H1 (cell line): Measurements from ENCODE around the gene ABHD15. TPM values are rescaled to one million over a fixed set of nuclear protein-coding genes. Genes with fewer than 3 reads are reported as not detected.

Experiments
- CTCF ChIA-PET: fragments of 300-600 bp; sonication (Branson Sonifier 250); formaldehyde crosslinking; loops from one replicate; lab custom pipeline; 2021; ENCODE audit not compliant: partially characterized antibody; lab: Charles Lee
- POLR2A ChIA-PET: fragments of 300-600 bp; sonication (Branson Sonifier 250); formaldehyde crosslinking; loops from one replicate; lab custom pipeline; 2021; ENCODE audit warnings: inconsistent platforms; ENCODE audit not compliant: partially characterized antibody; lab: Charles Lee
- DNase-seq, 2 experiments: peaks; one replicate each; pipeline versions ENCODE4 v3.0.0 to v3.0.0-alpha.2; 2010 to 2022; ENCODE audit warnings: low spot score in 2 of 2, low read depth in 1 of 2, mixed read lengths in 1 of 2
- FAIRE-seq: peaks from 2 replicates; lab custom pipeline; 2011; peaks lifted over from hg19 to GRCh38; lab: Jason Lieb, UNC
- H2AFZ ChIP-seq: 2 replicates; pipeline ENCODE4 v1.8.1; 2012; ENCODE audit warnings: low read length, inconsistent platforms
- H2AK5ac ChIP-seq: 2 replicates; pipeline ENCODE4 v1.6.1; 2013; ENCODE audit warnings: low read depth, low read length
- H2BK120ac ChIP-seq: replicated peaks from 2 replicates; pipeline ENCODE3; 2013; ENCODE audit warnings: low read depth, low read length, inconsistent platforms
- H2BK12ac ChIP-seq: 2 replicates; pipeline ENCODE4 v1.6.1; 2013; ENCODE audit warnings: low read depth, low read length
- H2BK15ac ChIP-seq: 2 replicates; pipeline ENCODE4 v1.6.1; 2013; ENCODE audit warnings: low read length
- H2BK20ac ChIP-seq: 2 replicates; pipeline ENCODE4 v1.6.1; 2013; ENCODE audit warnings: low read length
- H2BK5ac ChIP-seq: 2 replicates; pipeline ENCODE4 v1.6.1; 2013; ENCODE audit warnings: low read depth, low read length
- H3K14ac ChIP-seq: 2 replicates; pipeline ENCODE4 v1.6.1; 2013; ENCODE audit warnings: inconsistent platforms; ENCODE audit not compliant: insufficient read length
- H3K18ac ChIP-seq: 2 replicates; pipeline ENCODE4 v1.6.1; 2013; ENCODE audit warnings: low read length; ENCODE audit errors: extremely low read depth
- H3K23ac ChIP-seq: 2 replicates; pipeline ENCODE4 v1.6.1; 2013; ENCODE audit warnings: inconsistent platforms; ENCODE audit not compliant: insufficient read length
- H3K23me2 ChIP-seq: 2 replicates; pipeline ENCODE4 v1.6.1; 2013; ENCODE audit warnings: low read depth, low read length
- H3K27ac ChIP-seq: 2 replicates; pipeline ENCODE4 v1.6.1; 2011; ENCODE audit warnings: low read depth, low read length, inconsistent platforms
- H3K27me3 ChIP-seq, 4 experiments: replicated peaks in 1 of 4; 1 replicate in 1 of 4; 2 replicates in 3 of 4; pipeline versions ENCODE4 v1.6.1 to v1.8.1; 2011 to 2013; ENCODE audit warnings: low read length in 3 of 4, mild to moderate bottlenecking in 3 of 4, inconsistent platforms in 2 of 4, mixed read lengths in 2 of 4, moderate library complexity in 1 of 4; ENCODE audit not compliant: control insufficient read depth in 3 of 4, insufficient read depth in 3 of 4; ENCODE audit errors: extremely low read depth in 1 of 4
- H3K36me3 ChIP-seq, 4 experiments: 2 replicates each; pipeline versions ENCODE4 v1.6.1 to v1.8.1; 2011 to 2013; ENCODE audit warnings: mild to moderate bottlenecking in 4 of 4, low read length in 3 of 4, moderate library complexity in 2 of 4, control low read depth in 1 of 4, inconsistent platforms in 1 of 4; ENCODE audit not compliant: insufficient read depth in 4 of 4, control insufficient read depth in 2 of 4
- H3K4ac ChIP-seq: replicated peaks from 2 replicates; pipeline ENCODE3; 2013; ENCODE audit warnings: low read length, low read depth, mixed read lengths, inconsistent platforms; ENCODE audit not compliant: insufficient read length
- H3K4me1 ChIP-seq, 4 experiments: replicated peaks in 1 of 4; 1 replicate in 1 of 4; 2 replicates in 3 of 4; pipeline versions ENCODE4 v1.6.1 to v1.8.1; 2011 to 2013; ENCODE audit warnings: low read length in 3 of 4, inconsistent platforms in 2 of 4, mixed read lengths in 1 of 4; ENCODE audit not compliant: insufficient read depth in 4 of 4, control insufficient read depth in 3 of 4
- H3K4me2 ChIP-seq, 2 experiments: 2 replicates each; pipeline versions ENCODE4 v1.6.1 to v1.8.1; 2011 to 2013; ENCODE audit warnings: low read depth in 2 of 2, low read length in 2 of 2, control low read depth in 1 of 2, inconsistent platforms in 1 of 2, mild to moderate bottlenecking in 1 of 2; ENCODE audit not compliant: insufficient read depth in 1 of 2
- H3K4me3 ChIP-seq, 4 experiments: fragments of 200-600, 300-600 bp in 1 of 4; sonication (generic), shearing (Covaris generic), sonication (Bioruptor Twin) in 1 of 4; 2 replicates each; pipeline versions ENCODE4 v1.5.1 to v1.8.1; 2011 to 2016; ENCODE audit warnings: low read length in 4 of 4, low read depth in 3 of 4, control low read depth in 2 of 4, inconsistent platforms in 2 of 4, mild to moderate bottlenecking in 2 of 4, mixed read lengths in 1 of 4, moderate library complexity in 1 of 4; ENCODE audit not compliant: insufficient read depth in 2 of 4; ENCODE audit errors: extremely low read depth in 1 of 4
- H3K56ac ChIP-seq: replicated peaks from 2 replicates; pipeline ENCODE3; 2013; ENCODE audit warnings: low read depth, mild to moderate bottlenecking, mixed read lengths, low read length, inconsistent platforms; ENCODE audit not compliant: insufficient read length
- H3K79me1 ChIP-seq: 2 replicates; pipeline ENCODE4 v1.6.1; 2013; ENCODE audit warnings: low read depth, low read length, control low read depth
- H3K79me2 ChIP-seq, 2 experiments: 2 replicates each; pipeline versions ENCODE4 v1.6.1 to v1.8.1; 2012 to 2013; ENCODE audit warnings: low read length in 2 of 2, mild to moderate bottlenecking in 2 of 2, inconsistent platforms in 1 of 2; ENCODE audit not compliant: insufficient read depth in 2 of 2, control insufficient read depth in 1 of 2
- H3K9ac ChIP-seq, 4 experiments: replicated peaks in 1 of 4; 1 replicate in 1 of 4; 2 replicates in 3 of 4; pipeline versions ENCODE4 v1.6.1 to v1.8.1; 2011 to 2013; ENCODE audit warnings: low read depth in 3 of 4, low read length in 3 of 4, control low read depth in 2 of 4, mild to moderate bottlenecking in 2 of 4, moderate library complexity in 2 of 4, inconsistent platforms in 1 of 4; ENCODE audit errors: extremely low read depth in 1 of 4
- H3K9me3 ChIP-seq, 2 experiments: 2 replicates each; pipeline versions ENCODE4 v1.6.1 to v1.8.1; 2012 to 2013; ENCODE audit warnings: mild to moderate bottlenecking in 2 of 2, moderate library complexity in 2 of 2, control low read depth in 1 of 2, inconsistent platforms in 1 of 2, low read depth in 1 of 2, low read length in 1 of 2, mixed read lengths in 1 of 2; ENCODE audit not compliant: insufficient read depth in 2 of 2
- H4K20me1 ChIP-seq, 2 experiments: replicated peaks in 1 of 2; 2 replicates each; pipeline versions ENCODE3 to v1.8.1; 2011 to 2013; ENCODE audit warnings: inconsistent platforms in 2 of 2, low read length in 2 of 2, mild to moderate bottlenecking in 1 of 2; ENCODE audit not compliant: insufficient read depth in 2 of 2, control insufficient read depth in 1 of 2
- H4K5ac ChIP-seq: 2 replicates; pipeline ENCODE4 v1.6.1; 2013; ENCODE audit warnings: low read length, low read depth, mixed read lengths, inconsistent platforms; ENCODE audit not compliant: insufficient read length
- H4K8ac ChIP-seq: 2 replicates; pipeline ENCODE4 v1.8.0; 2013; ENCODE audit warnings: mild to moderate bottlenecking, moderate library complexity, low read length, inconsistent platforms; ENCODE audit not compliant: insufficient read depth; ENCODE audit errors: extremely low read depth
- H4K91ac ChIP-seq: replicated peaks from 2 replicates; pipeline ENCODE3; 2013; ENCODE audit warnings: low read length, mixed read lengths, inconsistent platforms; ENCODE audit not compliant: insufficient read length
- CBX8 ChIP-seq: fragments of 300-800, 300-1000 bp; sonication (generic); IDR thresholded peaks from 2 replicates; pipeline ENCODE4 v1.7.1; 2016; ENCODE audit warnings: low read depth, low read length, borderline replicate concordance
- JUND ChIP-seq: IDR thresholded peaks from 2 replicates; pipeline ENCODE4 v1.6.1; 2011; ENCODE audit warnings: mild to moderate bottlenecking, improper control_type of control experiment, low read length
- WGBS, 2 experiments: shearing (Covaris generic) in 1 of 2; methylation state at CpG; one replicate each; pipeline versions ENCODE4 v1.1.6 to v1.1.7; 2013 to 2015; ENCODE audit warnings: low lambda C conversion rate in 2 of 2, mixed read lengths in 2 of 2, inconsistent platforms in 1 of 2, low coverage in 1 of 2, missing lambda C conversion rate in 1 of 2; ENCODE audit not compliant: insufficient replicate concordance in 2 of 2, insufficient coverage in 1 of 2, insufficient read length in 1 of 2; ENCODE audit errors: extremely low coverage in 1 of 2, missing lambda C conversion rate in 1 of 2; 5-methylcytosine and 5-hydroxymethylcytosine counted together
- polyA plus RNA-seq, 7 experiments: library from polyadenylated mRNA; depleted of rRNA in 3 of 7; stranded (reverse) in 5 of 7; unstranded in 2 of 7; fragments of >200 nt in 5 of 7; fragments of 200-250 nt in 2 of 7; gene quantifications; 1 replicate in 5 of 7; 2 replicates in 1 of 7; 4 replicates in 1 of 7; pipeline versions ENCODE4 v1.2.1 to v1.2.3, GENCODE V29; 2011 to 2013; ENCODE audit warnings: missing spikeins in 2 of 7, mixed read lengths in 2 of 7
- total RNA-seq: library from RNA; stranded (reverse); fragmentation: NEBNext Ultra II Directional; extraction: Animal tissue kit (Norgen Biotek cat#: 25700); gene quantifications from 2 replicates; pipeline ENCODE4 v1.2.1, GENCODE V29; 2021

The ABHD15 gene
- total and polyA plus RNA-seq, 2 of the 8 experiments (the other 6 are each of a cell fraction or from before 2014, with no cell fraction given): 0.88 to 1.7 TPM

DNA sequence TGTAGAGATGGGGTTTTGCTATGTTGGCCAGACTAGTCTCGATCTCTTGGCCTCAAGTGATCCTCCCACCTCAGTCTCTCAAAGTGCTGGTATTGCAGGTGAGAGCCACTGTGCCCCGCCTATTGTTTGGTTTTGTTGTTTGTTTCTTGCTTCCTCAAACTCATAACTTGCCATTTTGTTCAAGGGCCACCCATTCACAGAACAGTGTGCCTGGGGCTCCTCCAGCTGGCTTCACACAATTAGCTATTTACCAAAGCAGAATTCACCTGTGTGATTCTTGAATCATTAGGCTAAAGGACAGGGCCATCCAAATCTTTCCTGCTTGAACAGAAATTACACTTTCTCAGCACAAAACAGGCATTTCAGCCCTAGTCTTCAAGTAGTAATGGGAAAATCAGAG lies 7.2 kb downstream of the ABHD15 start:
- Histone ChIP-seq H2AFZ (no peak overlapping the region), H2BK12ac (no peak overlapping the region), H3K14ac (no peak overlapping the region), H3K27ac (no peak overlapping the region), H3K23ac (no peak overlapping the region), H4K5ac (no peak overlapping the region), H3K4me3 (no peak overlapping the region), H4K8ac (no peak overlapping the region), H3K27me3 (peaks cover 0 to 6% (median 2%) of the 10 kb centered on the region in 4 experiments; a peak in 3 of 7 replicates), H3K36me3 (no peaks in the 10 kb centered on the region), H3K9ac (no peak overlapping the region), H4K91ac (no peak overlapping the region), H2BK5ac (no peak overlapping the region), H2AK5ac (no peak overlapping the region), H3K4ac (no peak overlapping the region), H3K79me1 (no peaks in the 10 kb centered on the region), H3K56ac (no peak overlapping the region), H3K4me1 (no peaks in the 10 kb centered on the region), H2BK15ac (no peak overlapping the region), H2BK20ac (no peak overlapping the region), H4K20me1 (no peaks in the 10 kb centered on the region), H2BK120ac (no peak overlapping the region), H3K9me3 (no peaks in the 10 kb centered on the region), H3K4me2 (no peak overlapping the region), H3K23me2 (no peaks in the 10 kb centered on the region), H3K79me2 (no peaks in the 10 kb centered on the region), H3K18ac (no peak overlapping the region)
- DNase-seq (no peak), FAIRE-seq (no peak)
- WGBS, 2 experiments: 85% methylated on average over 2 of the region's 2 CpGs; no CpG with 5 or more reads in 1 of the 2 experiments
- POLR2A ChIA-PET: no interaction called here
- CTCF ChIA-PET: interaction anchor here (0.6 to 3.2 kb wide), 2 partner anchors 23 to 183 kb away, joined by 6 to 15 read pairs; no protein-coding TSS in a partner anchor
- TF ChIP-seq CBX8 (no peak), JUND (no peak)
